Activated T-helper 1 cell treated with Interleukin-2 at 50 U/mL for 16 hours (primary cell): ENCODE measurements around the gene PRKCB.

Source experiments
- DNase-seq: peaks from one replicate; pipeline ENCODE4 v3.0.0-alpha.2; 2020; ENCODE audit warnings: low read depth

The PRKCB gene

DNA sequence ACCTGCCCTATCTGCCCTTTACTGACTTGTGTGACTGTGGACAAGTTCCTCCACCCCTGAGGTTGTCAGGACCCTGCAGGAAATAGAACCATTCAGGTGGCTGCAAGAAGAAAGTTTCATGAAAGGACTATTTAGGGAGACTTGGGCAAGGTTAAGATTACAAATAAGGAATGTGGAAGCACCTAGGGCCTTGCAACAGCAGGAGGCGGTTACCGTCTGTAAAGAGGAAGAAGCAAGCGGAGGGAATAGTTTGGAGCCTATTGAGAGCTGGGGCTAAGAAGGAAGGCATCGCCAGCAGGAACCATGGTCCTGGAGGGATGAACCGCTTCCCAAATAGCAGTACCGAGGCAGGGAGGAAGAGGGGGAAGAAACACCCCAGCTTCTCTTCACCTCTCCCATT, 132.4 kb downstream of the PRKCB start:
- no peak for DNase-seq

DNA sequence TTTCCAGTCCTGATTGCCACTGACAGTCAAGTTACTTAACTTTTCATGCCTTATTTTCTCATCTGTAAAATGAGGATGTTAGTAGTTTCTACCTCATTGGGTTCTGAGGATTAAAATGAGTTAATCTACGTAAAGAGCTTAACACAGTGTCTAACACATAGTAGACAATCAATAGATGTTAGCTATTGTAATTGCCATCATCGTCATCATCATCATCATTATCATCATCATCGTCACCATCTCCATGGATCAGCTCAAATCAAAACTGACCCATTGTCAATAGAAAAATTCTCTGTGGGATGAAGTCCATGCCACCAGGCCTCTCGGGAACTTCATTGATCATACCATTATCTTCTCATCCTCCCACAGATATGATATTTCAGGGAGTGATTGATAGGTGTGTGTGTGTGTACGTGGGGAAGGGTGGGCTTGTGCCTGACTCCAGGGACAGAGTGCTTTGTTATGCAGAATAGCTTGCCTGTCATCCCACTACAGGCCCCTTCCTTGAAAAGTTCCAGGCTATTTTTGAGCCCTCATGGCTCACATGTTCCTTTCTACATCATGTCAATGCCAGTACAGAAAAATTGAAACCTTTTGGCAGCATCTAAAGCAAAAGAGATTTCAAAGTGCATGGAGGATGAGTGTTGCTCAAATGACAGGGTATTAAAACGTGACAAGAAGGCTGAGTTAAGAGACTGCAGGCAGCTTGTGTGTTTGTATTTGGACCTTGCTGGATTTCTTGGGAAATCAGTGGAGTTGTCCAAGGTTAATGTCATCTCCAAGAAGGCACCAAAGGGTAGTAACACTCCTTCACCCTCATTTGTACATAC, 133.9 kb downstream of the PRKCB start:
- no peak for DNase-seq

DNA sequence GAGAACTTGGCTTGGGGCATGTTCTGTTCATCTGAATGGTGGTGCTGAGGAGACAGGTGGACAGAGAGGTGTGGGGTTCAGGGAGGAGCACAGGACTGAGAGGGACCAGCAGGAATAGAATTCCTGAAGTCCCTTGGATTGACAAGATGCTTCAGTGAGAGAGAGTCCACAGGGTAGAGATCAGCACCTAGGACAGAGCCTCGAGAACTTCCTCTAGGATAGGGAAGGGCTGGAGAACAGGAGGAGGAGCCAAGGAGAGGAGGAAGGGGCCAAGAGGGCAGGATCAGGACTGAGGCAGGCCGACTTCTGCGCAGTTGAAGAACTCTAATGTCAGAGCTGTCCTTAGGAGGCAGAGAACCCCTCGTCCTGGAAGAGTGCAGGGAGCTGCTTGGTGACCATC, 138.4 kb downstream of the PRKCB start:
- DNase-seq = no peak

DNA sequence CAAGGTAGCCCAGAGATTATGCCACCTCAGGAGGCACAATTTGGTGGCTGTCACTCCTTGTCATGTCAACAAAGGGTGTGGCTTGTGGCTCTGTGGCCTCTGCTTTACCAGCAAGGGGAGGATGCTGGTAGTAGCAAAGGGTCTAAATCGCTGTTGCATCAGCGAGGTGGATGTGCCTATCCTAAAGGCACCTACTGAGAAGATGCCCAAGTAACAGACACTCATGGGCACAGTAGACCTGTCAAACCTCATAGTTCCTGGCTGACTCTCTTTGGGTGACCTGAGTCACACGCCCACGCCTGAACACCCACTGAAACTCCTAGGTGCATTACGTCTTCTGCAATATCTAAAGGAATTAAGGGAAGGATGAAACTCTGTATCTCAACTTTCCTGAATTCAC, 139.5 kb downstream of the PRKCB start:
- no peak for DNase-seq

DNA sequence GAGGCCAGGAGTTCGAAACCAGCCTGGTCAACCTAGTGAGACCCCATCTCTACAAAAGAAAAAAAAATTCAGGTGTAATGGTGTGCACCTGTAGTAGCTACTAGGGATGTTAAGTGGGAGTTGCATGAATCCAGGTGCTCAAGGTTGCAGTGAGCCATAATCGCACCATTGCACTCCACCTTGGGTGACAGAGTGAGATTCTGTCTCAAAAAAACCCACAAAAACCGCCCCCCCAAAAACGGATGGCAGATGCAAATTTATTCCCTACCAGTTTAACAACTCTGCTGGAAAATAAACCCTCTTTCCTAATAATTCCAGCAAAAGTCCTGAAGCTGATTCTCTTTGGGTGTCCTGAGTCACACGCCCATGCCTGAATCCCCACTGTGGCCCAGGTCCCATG, 140.3 kb downstream of the PRKCB start:
- DNase-seq = no peak

DNA sequence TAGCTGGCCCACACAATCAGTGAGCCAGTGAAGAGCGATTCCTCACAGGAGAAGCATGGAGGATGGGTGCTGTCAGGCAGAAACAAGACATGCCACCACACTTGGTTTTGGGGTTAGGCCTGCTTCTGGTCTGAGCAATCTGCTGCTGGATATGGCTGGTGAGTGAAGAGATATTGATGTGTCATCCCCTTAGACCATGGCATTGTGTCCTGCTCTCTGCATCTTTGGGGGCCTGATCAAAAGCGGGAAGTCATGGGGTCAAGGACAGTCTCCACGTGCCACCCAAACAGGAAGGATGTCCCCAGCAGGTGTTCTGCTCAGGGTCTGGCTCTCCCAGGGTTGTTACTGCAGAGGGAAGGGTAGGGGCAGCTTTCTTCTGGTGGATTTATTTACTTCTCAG, 140.7 kb downstream of the PRKCB start:
- DNase-seq = no peak

DNA sequence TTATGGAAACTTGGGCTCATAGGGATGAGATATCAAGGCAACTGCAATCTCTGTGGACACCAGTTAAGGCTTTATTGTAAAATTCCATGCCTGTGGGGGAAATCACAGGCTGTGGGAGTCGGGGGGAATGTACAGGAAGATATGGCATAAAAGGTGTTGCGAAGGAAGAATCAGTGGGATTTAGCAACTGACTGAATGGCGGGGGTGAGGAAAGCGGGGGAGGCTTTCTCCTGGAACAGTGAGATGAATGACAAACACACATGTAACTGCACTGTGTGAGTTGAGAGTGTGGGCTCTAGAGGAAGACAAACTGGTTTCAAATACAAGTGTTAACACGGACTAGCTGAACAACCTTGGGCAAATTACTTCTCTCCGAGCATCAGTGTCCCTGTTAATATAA, 143.7 kb downstream of the PRKCB start:
- DNase-seq = no peak

DNA sequence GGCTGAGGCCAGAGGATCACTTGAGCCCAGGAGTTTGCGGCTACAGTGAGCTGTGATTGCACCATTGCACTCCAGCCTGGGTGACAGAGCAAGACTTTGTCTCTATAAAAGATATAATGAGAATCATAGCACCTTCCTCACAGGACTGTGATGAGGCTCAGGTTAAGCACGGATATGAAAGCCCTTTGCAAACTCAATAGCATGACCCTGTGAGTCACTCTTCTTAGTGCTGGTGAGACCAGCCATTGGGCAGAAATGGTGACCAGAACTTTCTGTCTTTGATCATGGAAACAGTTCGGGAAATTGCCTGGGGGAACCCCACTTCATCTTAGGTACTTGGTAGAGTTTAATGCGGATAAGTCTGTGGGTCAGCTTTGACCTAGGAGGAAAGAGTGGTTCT, 144.2 kb downstream of the PRKCB start:
- DNase-seq = no peak

DNA sequence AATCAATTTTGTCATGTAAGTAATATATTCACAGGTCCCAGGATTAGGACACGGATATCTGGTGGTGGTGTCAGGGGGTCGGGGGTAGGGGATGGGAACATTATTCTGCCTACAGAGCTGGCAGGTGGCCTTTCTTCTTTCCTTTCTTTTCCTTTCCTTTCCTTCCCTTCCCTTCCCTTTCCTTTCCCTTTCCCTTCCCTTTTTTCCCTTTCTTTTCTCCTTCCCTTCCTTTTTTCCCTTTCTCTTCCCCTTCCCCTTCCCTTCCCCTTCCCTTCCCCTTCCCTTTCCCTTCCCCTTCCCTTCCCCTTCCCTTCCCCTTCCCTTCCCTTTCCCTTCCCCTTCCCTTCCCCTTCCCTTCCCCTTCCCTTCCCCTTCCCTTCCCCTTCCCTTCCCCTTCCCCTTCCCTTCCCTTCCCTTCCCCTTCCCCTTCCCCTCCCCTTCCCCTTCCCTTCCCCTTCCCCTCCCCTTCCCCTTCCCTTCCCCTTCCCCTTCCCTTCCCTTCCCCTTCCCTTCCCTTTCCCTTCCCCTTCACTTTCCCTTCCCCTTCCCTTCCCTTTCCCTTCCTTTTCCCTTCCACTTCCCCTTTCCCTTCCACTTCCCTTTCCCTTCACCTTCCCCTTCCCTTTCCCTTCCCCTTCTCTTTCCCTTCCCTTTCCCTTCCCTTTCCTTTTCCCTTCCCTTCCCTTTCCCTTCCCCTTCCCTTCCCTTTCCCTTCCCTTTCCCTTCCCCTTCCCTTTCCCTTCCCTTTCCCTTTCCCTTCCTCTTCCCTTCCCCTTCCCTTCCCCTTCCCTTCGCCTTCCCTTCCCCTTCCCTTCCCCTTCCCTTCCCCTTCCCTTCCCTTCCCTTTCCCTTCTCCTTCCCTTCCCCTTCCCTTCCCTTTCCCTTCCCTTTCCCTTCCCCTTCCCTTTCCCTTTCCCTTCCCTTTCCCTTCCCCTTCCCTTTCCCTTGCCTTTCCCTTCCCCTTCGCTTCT, 145.9 kb downstream of the PRKCB start:
- DNase-seq = no peak

DNA sequence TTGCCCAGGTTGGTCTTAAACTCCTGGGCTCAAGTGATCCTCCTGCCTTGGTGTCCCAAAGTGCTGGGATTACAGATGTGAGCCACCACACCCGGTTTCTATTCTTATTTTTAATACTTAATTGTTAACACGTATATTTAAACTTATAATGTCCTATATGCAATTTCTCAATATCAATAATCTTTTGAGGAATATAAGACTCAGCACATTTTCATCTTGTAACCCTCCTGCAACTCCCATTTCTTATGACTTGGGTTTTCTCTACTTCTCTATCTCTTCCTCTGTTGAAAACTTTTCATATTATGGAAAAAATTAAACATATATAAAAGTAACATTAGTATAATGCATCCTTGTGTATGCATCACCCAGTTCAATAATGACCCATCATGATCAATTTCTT, 150.7 kb downstream of the PRKCB start:
- no peak for DNase-seq

DNA sequence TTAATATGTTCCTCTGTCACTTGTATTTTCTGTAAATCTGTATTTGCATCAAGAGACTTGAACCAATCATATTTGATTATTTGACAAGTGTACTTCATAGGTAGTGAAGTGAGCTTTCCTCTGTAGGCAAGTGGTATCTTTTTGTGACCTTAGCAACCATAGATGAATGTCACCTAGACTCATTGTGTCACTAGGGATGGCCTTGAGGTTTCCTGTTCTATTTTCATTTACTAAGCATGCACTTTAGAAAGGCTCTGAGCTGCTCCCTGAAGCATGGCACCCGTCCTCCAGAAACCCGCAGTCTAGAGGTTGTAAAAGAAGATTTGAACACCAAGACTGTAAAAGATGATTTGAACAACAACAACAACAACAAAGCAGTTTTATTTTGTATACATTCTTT, 151.7 kb downstream of the PRKCB start:
- no peak for DNase-seq

DNA sequence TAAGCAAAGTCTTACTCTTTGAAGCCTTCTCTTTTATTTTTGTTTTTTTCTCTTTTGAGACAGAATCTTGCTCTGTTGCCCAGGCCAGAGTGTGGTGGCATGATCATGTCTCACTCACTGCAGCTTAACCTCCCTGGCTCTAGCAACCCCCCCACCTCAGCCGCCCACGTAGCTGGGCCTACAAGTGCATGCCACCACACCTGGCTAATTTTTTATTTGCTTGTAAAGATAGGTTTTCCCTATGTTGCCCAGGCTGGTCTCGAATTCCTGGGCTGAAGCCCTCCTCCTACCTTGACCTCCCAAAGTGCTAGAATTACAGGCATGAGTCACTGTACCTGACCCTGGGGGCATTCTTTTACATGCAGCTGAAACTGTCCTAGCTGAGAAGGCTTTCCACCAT, 154.7 kb downstream of the PRKCB start:
- DNase-seq = no peak

DNA sequence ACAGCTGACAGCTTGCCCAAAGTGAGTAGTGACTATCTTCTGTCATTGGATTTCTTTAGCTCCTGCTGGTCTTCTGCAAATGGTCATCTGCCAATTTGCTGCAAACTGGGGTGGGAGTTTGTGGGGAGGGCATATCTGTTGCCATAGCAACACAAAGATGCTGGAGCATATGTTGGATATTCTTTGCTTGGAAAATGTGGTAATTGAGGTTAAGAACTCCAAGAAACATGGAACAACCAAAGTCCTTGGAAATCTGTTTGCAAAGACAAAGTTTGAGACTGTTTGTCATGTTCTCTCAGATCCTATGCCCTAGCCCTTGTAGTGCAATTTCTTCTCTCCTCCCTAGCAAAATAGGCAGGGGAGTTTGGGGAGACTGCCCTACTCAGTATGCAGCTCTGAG, 155.3 kb downstream of the PRKCB start:
- DNase-seq = no peak

DNA sequence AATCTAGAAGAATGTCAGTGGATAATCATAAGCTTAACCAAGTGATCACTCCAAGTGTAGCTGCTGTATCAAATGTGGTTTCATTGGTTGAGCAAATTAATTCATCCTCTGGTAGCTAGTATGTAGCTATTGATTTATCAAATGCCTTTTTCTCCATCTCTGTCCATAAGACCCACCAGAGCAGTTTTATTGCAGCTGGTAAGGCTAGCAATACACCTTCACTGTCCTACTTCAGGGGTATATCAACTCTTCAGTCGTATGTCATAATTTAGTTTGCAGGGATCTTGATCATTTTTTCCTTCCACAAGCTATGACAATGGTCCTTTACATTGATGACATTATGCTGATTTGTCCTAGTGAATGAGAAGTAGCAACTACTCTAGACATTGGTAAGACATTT, 158.8 kb downstream of the PRKCB start:
- no peak for DNase-seq

DNA sequence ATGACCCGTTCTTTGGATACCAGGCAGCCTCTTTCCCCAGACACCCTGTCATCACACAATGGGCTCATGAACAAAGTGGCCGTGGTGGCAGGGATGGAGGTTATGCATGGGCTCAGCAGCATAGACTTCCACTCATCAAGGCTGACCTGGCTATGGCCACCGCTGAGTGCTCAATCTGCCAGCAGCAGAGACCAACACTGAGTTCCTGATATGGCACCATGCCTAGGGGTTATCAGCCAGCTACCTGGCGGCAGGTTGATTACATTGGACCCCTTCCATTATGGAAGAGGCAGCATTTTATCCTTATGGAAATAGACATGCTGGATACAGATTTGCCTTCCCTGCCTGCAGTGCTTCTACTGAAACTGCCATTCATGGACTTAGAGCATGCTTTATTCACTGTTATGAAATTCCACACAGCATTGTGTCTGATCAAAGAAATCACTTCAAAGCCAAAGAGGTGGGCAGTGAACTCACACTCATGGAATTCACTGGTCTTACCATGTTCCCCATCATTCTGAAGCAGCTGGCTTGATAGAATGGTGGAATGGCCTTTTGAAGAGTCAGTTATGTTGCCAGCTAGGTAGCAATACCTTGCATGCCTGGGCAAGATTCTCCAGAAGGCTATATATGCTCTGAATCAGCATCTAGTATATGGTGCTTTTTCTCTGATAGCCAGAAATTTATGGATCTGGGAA, 160.6 kb downstream of the PRKCB start:
- no peak for DNase-seq

DNA sequence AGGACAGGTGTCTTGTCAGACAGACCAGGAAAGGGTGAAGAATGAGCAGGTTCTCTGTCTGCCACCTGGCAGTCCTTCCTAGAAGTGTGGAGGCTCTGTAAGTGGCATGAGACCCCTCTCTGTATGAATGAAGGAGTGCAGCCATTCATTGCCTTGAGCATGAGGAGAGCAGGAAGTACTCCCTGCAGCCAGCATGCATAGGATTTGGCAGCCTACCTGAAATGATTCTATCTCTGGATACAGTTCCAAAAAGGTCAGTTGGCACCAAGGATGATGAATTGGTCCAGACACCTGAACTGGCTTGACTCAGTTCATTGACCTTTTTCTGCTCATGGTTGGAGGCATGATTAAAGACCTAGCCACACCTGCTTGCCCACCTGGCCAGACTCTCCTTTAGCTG, 163.0 kb downstream of the PRKCB start:
- DNase-seq = no peak

DNA sequence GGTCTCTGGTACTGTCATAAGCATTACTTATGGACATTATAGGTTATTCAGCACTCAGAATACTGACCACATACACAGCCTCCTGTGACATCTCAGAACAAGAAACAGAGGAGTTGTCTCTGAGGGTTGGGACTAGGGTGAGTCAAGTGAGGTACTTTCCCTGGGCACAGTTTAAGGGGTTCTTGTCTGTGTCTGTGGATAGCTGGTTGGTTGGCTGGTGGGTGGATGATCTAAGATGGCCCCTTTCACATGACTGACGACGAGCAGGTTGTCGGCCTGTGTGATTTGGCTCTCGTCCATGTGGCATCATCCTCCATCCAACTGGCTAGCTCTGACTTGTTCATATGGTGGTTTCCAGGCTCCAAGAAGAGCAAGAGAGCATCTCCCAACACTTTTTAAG, 163.9 kb downstream of the PRKCB start:
- DNase-seq = no peak

DNA sequence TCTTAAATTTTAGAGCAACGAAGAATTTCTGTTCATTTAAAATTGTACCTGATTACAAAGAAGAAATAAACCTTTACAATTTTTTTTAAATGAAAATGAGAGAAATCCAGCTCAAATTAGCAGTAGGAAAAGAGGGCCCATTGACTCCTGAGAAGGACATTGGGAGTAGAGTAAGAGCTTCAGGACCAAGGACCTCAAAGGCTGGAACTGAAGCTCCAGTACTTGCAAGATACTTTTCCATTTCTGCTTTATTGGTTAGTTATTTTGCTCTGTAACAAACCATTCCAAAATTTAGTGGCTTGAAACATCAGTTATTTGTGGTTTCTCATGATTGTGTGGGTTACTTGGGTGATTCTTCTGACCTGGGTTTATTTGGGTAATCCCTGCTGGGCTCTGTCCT, 165.9 kb downstream of the PRKCB start:
- no peak for DNase-seq

DNA sequence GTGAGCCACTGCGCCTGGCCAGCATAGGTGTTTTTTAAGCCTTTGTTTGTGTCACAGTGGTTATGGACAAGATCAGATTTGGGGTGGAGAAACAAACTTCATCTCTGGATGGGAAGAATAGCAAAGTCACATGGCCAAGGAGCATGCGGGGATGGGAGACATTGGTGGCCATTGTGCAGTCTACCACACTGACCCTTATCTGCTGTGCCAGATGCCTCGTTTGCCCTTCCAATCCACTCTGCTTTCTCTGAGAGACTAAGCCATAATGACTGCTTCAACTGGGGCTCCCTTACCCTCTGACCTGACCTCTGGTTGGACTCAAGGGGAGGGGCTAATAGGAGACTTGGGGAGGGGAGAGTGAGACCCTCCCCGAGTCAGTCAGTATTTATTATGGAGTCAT, 166.8 kb downstream of the PRKCB start:
- no peak for DNase-seq

DNA sequence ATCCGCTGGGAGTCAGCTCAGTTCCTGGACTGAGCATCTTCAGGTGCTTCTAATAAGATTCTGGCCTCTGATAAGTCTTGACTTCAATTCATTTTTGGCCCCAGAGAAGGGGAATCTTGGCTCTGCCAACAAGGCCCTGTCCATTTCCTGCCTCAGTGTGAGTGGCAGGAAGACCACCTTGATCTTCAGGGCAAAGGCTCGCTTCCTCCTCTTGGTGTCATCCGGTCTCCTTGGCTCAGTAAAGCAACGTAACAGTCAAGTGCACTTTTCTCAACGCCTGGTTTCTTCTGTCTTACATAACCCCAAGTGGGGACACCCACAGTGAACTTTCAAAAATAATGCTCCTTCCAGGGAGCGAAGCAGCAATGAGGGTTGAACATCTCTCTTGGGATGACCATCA, 169.8 kb downstream of the PRKCB start:
- no peak for DNase-seq

DNA sequence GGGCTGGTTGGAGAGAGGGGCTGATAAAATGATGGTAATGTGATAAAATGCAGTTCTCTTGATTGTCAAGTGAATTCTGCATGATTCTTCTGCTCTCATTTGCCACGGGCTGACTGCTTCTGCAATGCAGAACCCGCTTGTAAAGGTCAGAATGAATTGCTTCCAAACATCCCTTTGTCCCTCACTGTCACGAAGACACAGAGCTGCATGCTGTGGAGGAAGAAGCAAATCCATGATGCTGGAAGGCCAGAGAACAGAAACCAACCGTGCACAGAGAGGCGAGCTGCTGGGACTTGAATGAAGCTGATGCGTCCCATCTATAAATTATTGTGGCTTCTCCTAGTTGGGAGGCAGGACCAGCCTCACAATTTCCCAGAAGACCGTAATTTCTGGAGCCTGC, 171.6 kb downstream of the PRKCB start:
- no peak for DNase-seq

DNA sequence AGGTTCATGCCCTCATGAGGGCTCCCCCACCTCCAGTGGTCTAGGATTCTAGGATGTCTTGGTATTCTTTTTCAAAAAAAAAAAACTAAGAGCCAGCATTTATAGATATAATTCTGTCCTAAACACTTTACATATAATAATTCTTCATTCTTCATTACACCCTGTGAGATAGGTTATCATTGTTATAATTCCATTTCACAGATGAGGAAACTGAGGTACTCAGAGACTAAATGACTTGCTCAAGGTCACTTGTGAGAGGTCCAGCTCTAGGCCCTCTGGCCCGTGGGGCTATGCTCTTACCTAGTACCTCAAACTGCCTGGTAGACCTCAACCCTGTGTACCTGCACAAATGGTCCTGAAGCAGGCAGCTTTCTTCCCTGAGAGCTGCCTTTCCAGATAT, 172.2 kb downstream of the PRKCB start:
- DNase-seq = no peak

DNA sequence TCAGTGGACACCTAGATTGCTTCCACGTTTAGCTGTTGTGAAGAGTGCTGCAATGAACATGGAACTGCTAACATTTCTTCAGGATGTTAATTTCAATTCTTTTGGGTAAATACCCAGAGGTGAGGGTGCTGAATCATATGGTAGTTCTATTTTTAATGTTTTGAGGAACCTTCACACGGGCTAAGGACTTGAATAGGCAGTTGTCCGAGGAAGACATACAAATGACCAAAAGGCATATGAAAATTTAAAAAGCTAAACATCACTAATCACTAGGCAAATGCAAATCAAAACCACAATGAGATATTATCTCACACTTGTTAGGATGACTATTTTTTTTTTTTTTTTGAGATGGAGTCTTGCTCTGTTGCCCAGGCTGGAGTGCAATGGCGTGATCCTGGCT, 173.3 kb downstream of the PRKCB start:
- no peak for DNase-seq
